NCI-H526 treated with DMSO at 0.1 percent for 48 hours (cell line): Measurements from ENCODE around the gene CFAP20DC.
"Not testable (repeated sequence)": the region's sequence is repeated elsewhere in the genome, so short reads cannot be mapped to it uniquely, and the experiment has no call there.

Experiments used
- DNase-seq: peaks from one replicate; lab custom pipeline; 2025; lab: John Stamatoyannopoulos, UW

The CFAP20DC gene

DNA sequence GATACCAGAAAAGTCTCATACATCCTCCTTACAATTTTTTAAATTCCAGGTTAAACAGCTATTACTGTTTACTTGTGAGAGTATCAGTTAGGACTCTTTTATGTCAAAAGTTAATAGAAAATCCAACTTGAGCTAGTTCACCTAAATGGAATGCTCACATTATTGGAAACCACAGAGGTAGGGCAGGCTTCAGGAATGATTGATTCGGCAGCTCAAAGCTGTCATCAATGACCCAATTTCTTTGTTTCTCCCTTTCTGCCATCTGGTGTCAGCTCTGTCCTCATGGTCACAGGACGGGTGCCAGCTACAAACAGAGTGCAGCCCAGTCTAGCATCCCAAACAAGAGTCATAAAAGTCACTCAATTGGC, 32.2 kb downstream of the CFAP20DC start:
- no peak for DNase-seq

DNA sequence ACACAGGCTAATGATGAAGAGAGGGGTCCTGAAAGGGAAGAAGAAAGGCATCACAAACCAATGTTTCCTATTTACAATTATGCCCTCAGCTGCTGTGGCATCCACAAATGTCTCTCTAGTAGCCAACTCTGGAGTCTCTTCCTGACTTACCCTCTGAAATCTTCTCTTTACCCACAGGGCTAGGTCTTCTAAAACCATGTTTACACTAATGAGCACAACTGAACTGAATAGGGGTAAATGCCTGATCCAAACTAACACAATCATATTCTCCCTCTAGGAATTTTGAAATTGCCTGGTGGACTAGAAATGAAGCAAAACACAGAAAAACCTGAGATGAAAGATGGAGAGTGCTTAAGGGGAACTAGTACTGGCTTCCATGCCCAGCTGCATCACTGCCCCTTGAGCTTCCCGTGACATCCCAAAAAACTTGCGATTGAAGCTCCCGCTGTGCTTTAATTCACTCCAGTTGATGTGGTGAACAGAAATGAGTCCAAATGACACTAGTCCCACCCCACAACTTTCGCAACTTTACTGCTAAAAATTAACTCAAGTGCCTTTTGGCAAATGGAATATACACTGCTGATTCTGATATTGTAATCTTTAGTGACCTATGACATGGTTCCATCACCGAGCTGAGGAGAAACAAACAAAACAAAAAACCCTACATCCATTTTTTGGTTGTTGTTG, 32.8 kb downstream of the CFAP20DC start:
- no peak for DNase-seq

DNA sequence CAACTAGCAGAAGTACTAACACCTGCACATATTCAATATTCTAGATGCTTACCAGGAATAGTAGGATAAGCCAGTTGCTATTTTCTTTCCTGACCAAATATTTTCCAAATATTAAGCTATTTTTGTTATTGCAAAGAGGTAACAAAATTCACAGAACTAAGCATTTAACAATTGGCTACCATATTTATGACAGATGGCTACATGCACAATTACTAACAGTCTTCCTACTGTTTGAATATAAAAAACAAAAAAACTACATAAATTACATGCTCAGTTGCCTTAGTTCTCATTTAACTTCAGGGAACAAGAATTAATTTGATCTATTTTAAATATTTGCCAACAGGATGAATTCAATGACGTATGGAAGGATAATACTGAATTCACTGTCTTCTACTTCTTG, 36.2 kb downstream of the CFAP20DC start:
- no peak for DNase-seq

DNA sequence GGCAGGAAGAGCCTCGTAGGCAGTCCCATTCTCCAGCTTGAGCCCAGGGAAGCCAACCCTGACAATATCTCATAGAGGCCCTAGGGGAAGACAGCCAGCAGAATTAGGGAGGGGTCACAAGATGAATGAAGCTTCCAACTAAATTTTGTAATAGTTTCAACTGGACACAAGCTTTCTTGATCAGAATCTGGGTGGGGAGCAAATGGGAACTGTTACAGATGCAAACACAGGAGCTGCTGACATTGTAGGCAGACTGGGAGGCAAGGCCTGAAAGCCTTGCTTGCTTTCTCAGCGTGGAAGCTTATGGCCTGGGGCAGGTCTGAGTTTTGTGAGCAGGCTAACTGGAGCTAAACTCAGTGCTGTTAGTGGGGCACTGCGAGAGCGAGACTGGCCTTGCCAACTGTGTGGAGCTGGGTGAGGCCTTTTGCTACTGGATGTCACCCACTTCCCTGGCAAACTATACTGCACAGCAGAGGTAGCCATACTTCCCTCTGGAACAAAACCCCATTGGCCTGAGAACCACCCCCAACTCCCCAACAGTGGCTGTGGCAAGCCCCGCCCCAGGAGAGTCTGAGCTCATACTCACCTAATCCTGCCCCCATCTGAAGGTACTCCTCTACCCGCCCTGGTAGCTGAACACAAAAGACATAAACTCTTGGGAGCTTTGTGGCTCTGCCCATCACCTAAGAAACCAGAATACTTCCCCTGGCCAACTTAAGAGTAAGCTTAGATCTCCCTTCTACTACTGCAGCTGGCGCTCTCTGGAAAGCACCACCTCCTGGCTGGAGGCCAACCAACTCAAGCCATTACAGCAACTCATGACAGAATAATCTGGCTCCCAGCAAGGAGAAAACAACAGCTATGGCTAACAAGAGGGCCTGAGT, 42.9 kb downstream of the CFAP20DC start:
- DNase-seq: no peak

DNA sequence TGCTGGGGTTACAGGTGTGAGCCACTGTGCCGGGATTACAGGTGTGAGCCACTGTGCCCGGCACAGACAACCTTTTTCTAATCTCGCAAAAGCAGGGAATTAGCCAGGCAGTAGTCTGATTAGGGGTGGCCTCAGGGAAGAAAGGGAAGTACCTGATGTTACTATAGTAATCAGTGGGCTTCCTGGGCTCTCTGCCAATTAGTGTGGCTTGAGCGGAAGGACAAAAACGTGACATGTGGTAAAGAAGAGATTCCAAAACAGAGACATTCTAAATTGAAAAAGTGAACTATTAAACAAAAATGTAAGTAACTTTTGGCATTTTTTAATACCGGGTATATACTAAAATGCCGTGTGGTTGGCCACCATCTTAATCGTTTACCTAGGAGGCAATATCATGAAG, 48.1 kb downstream of the CFAP20DC start:
- DNase-seq: no peak

DNA sequence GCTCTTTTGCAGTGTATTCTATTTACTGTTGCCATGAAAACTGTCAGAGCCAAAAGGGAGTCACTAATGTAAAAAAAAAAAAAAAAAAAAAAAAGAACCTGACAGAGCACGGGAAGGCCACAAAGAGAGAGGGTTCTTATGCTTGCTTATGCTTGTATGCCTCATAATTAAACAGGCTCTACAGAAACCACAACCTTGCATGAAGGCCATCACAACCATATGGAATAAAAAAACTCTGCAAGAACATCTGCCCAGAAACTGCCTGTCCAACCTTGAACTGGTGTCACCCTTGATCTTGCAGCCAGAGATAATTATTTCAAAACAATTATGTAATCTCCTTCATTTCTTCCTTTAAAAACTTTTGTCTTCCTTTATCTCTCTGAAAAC, 50.1 kb downstream of the CFAP20DC start:
- no peak for DNase-seq

DNA sequence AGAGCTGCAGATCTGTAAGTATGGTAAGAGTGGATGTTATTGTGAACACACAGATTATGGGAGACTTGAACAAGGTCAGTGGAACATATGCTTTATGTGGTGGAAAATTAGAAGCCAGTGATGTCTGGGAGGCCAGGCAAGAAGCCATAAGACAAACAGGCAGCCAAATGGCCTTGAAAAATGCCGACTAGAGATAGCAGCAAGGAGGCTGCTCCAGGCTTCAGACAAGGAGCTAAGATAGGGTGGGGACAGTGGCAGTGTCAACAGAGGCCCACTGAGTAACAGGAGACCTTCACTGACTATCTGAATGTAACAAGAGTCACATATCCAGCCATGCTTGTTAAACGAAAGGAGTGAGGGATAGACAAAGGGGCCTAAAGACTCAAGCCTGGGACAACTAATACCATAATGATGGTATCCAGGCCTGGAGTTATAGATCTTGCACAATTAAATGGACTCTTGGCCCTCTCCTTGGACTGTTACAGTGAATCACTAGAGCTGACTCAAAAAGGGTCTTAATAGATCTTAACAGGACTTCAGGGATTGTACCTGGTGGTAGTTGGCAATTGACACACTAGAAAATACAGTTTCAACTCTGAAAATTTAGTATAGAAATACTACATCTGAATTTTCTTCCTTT, 50.6 kb downstream of the CFAP20DC start:
- DNase-seq: no peak

DNA sequence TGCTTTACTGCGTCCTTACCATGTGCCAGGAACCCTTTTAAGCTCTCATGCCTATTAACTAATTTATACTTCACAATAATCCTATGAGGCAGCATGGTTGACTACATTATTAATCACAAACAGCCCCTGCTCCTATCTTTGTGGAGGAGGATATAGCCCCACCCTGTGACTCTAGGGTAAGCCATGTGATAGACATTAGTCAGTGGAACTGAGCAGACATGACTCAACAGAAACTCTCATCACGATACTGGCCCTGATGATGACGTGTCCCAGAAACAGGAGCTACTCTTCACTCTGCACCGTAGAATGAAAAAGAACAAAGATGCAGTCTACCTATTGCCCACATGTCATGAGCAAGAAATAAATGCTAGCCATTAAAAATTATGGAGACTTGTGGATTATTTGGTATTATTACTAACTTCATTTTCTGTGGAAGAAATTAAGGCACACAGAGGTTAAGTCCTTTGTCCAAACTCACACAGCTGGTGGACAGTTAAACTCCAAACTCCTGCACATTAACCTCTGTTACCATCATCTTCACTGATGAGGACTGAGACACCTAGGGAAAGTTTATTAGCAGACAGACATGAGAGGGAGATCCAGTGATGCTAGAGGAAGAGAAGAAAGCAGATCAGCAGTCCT, 51.2 kb downstream of the CFAP20DC start:
- no peak for DNase-seq

DNA sequence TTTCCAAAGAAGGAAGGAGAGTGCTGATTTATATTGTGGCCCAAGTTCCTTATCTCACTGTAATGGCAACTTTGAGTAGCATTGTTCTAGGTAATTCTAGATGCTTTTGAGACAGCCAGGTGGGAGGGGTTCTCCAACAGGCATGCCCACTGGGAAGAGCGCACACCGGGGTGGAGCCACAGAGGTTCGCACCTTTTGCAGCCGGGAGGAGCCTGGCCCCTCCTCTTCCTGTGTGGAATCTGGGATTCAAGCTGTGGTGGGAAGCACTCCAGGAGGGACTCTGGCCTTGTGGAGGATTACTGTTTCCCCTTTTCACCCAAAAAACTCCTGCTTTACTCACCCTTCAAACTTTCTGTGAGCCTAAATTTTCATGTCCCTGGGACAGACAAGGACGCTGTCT, 53.1 kb downstream of the CFAP20DC start:
- no peak for DNase-seq

DNA sequence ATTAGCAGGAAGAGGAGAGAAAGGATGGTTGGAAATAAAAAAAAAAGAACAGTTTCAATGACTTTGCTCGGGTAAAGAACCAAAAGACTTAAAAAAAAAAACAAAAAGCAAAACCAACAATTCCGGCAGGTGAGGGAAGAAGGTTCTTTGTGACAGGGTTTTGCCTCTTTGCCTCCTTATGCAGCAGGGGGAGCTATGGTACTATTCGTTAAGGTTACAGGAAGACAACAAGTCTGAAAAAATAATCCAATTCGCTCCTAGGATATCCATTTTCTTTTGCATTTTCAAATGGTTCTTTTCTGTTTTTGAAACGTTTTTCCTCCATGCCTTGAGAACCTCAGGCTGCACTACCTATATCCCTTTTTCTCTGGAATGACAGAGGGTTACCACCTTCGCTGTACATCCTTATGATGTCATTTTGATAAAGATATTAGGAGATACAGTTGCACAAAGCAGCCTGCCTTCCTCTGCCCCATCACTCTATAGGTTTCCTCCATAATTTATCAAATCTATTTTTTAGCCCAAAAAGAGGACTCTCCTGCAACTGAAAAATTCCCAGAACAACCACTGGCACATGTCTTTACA, 55.0 kb downstream of the CFAP20DC start:
- peak; percentile 31 for DNase-seq

DNA sequence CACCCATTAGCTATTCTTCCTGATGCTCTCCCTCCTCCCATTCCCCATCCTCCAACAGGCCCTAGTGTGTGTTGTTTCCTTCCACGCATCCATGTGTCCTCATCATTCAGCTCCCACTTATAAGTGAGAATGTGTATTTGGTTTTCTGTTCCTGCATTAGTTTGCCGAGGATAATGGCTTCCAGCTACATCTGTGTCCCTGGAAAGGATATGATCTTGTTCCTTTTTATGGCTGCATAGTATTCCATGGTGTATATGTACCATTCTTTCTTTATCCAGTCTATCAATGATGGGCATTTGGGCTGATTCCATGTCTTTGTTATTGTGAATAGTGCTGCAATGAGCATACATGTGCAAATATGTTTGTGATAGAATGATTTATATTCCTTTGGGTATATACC, 56.3 kb downstream of the CFAP20DC start:
- DNase-seq: no peak

DNA sequence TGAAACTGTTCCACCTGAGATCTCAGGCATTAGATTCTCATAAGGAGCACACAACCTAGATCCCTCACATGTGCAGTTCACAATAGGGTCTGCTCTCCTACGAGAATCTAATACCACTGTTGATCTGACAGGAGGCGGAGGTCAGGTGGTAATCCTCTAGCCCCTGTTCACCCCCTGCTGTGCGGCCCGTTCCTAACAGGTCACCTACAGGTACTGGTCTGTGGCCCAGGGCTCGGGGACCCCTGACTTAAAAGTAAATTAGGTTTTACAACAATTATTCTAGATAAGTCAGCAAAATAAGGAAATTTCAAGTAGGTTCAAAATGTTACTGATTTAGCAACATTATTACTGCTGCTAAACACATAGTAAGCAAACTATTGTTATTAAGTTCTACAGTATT, 58.2 kb downstream of the CFAP20DC start:
- DNase-seq: no peak

DNA sequence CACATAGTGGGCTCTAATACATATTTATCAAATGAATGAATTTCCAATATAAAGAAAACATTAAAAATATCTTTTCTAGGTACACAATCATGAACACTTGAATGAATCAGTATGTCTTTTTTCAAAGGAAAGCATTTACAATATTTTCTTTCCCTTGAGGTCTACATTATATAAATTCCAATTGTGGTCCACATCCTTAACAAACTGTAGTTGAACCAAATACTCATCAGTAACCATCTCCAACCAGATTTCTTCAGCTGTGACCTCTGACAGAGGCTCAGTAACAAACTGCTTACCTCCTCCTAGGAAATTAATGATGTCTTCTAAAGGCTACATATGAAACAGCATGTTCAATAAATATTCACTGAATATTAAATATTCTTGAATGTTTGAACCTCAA, 58.8 kb downstream of the CFAP20DC start:
- DNase-seq: no peak

DNA sequence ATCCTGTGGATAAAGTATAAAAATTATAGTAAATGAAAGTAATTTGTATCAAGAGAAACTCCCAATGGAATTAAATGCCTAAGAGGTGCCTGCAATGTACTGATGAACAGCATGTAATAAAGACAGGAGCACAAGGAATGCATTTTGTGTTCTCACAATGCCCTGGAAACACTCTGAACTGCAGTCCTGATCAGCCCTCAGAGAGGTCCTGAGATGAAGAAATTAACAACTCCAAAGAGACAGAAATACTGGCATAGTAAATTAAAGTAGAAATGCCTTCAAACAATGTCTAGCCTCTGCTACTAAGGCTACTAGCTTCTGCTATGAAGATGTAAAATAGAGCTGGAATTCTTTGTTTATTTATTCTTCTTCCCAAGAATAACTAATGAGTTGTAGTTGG, 59.9 kb downstream of the CFAP20DC start:
- no peak for DNase-seq

DNA sequence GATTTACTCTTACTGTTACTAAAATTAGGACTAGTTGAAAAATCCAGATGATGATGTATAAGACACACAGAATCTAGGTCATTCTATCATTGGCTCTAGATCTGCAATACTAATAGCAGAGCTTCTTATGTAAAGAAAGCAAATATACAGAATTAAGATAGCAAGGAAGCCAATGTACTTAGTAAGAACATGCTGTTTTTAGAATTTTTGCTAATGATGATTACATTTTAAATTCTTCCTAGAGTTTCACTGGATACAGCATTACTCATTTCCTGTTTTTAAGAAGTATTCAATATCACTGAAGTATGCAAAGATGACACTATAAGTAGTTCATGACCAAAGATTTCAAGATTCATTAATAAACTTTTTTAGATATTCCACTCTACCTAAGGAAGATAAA, 60.7 kb downstream of the CFAP20DC start:
- no peak for DNase-seq

DNA sequence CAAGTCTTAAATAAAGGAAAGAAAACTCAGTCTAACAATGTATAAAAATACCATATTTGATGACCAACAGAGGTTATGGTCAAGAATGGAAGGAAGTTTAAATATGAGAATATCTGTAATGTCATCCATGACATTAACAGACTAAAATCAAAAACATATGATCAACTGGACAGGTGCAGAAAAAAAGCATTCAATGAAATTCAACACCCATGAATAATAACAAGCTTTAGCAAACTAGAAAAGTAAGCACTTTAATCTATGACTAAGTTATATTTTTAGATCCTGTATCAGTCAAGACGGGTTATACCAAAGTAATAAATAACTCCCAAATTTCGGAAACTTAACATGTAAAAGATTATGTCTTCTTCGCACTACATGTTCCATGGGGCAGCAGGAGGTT, 61.8 kb downstream of the CFAP20DC start:
- no peak for DNase-seq

DNA sequence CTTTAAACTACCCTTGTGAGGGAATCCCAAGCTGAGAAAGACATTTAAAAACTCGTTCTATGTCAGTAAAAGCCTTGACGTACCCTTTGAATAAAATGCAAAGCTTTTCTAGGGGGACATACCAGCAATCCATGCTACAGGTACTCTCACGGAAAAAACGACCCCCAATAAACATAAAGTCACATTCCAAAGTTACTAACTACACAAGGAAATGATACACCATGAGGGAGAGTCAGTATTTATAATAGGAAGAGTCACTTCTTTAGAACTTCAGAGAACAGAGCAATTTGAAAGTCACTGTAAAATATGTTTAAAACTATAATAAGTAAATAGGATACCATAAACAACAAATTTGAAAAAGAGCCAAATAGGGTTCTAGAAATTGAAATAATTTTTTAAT, 63.2 kb downstream of the CFAP20DC start:
- DNase-seq: no peak

DNA sequence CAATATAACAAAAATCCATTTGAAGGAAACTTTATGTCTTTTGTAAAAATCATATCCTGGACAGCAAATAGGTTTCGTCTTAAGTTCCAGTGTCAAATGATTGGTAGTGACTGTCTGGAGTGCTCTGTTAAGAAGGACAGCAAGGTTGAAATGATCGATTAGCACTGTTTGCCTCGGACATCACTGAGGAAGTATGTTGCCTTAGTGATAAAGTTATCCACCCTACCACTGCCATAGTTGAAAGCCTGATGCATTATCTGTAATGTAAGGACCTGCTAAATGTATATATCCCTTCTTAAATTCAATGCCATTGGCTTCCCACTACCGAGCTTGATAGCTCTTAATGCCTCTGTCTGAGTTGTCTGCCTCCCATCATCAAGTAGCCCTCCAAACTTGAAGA, 70.0 kb downstream of the CFAP20DC start:
- DNase-seq: no peak

DNA sequence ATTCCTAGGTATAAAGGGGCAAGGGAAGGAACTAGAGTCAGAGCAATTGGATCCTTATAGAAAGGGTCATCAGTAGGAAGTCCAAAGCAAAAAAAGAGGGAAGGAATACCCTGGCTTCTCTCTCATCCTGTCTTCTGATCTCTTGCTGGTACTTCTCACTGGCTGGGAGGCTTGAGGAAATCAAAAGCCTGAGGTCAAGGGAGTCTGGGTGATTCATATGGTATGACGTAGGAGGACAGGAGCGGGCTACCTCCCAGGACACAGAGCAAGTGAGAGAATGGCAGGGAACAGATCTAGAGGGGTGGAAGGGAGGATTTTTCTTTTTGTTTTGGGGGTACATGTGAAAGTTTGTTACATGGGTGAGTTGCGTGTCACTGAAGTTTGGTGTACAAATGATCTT, 76.0 kb downstream of the CFAP20DC start:
- no peak for DNase-seq

DNA sequence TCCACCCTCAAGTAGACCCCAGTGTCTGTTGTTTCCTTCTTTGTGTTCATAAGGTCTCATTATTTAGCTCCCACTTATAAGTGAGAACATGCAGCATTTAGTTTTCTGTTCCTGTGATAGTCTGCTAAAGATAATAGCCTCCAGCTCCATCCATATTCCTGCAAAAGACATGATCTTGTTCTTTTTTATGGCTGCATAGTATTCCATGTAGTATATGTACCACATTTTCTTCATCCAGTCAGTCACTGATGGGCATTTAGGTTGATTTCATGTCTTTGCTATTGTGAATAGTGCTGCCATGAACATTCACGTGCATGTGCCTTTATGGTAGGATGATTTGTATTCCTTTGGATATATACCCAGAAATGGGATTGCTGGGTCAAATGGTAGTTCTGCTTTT, 82.0 kb downstream of the CFAP20DC start:
- DNase-seq: not testable (repeated sequence)

DNA sequence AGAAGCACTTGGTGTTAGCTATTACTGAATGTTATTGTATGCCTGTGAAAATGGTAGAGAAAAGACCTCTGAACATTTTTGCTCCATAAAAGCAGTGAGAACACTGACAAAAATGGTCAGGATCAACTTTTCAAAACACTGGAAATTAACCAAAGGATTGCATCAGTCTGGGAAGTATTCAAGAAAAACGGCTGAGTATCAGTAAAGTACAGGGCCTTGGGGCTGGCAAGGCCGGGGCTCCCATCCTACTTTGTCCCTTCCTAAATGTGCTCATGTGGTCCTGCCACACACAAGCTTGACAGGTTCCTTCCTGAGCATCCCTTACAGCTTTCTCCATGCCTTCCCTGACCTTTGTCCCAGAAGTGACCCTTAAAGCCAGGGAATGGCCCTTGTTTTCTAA, 84.0 kb downstream of the CFAP20DC start:
- no peak for DNase-seq

DNA sequence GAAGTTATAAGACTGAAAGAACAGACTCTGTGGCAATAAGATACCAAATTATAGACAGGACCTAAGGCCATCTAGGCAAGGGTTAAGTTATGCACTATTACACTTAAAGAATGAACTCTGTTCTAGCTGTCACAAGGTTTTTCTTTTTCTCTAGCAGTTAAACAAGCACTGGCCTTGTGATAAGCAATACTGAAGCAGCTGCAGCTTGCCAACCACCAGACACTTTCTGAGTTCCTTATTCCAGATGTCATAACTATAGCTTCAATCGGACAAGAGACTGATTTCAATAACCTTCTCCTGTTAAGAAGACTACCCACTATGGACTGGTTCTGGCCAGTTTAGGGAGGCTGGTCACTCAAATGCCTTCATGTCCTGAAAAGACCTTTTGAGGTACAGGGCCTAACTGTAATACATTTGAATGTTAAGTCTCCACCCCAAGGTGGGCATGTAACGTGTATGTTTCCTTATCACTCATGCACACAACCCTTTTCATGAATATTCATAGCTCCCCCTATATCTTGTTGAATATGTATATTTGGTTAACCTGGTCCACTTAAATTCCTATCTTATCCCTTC, 85.8 kb downstream of the CFAP20DC start:
- DNase-seq: no peak
